Stomach (tissue), 9 donors: Measurements from ENCODE around the gene TET2. TPM values are rescaled to one million over a fixed set of nuclear protein-coding genes. Genes with fewer than 3 reads are reported as not detected.

Experiments
- DNase-seq, 2 donors: peaks; one replicate each; pipeline versions ENCODE4 v3.0.0 to v3.0.0-alpha.2; 2013 to 2019
- H3K27ac ChIP-seq, 5 donors: fragments of 200-600 bp in 4 of 5; sonication (generic) in 4 of 5; one replicate each; pipeline ENCODE4 v1.5.1; 2013 to 2019; ENCODE audit warnings: mild to moderate bottlenecking in 1 of 5, moderate library complexity in 1 of 5
- H3K27me3 ChIP-seq, 3 donors: fragments of 200-600 bp; sonication (generic); one replicate each; pipeline ENCODE4 v1.5.1; 2017 to 2019; ENCODE audit warnings: mixed run types in 1 of 3
- H3K36me3 ChIP-seq, 4 donors: fragments of 200-600 bp; sonication (generic); 1 replicate in 3 of 4; 2 replicates in 1 of 4; pipeline ENCODE4 v1.5.1; 2016 to 2019
- H3K4me1 ChIP-seq, 4 donors: fragments of 200-600 bp; sonication (generic); one replicate each; pipeline ENCODE4 v1.5.1; 2016 to 2019
- H3K4me3 ChIP-seq, 4 donors: fragments of 200-600 bp; sonication (generic) in 3 of 4; one replicate each; pipeline ENCODE4 v1.5.1; 2016 to 2019; ENCODE audit warnings: mild to moderate bottlenecking in 1 of 4
- H3K9me3 ChIP-seq, 4 donors: fragments of 200-600 bp; sonication (generic); one replicate each; pipeline ENCODE4 v1.5.1; 2016 to 2019
- EP300 ChIP-seq: sonication (generic); formaldehyde crosslinking; IDR thresholded peaks from one replicate; pipeline ENCODE4 v1.6.1; 2017; ENCODE audit warnings: antibody characterized with exemption
- POLR2A ChIP-seq, 4 donors: fragments of 450-650 bp; IDR thresholded peaks; one replicate each; pipeline ENCODE4 v1.6.1; 2016; ENCODE audit warnings: antibody characterized with exemption in 4 of 4, control low read depth in 2 of 4, mild to moderate bottlenecking in 1 of 4, moderate library complexity in 1 of 4
- POLR2AphosphoS5 ChIP-seq, 3 donors: sonication (generic); formaldehyde crosslinking; IDR thresholded peaks; one replicate each; pipeline ENCODE4 v1.6.1; 2016; ENCODE audit warnings: antibody characterized with exemption in 3 of 3
- WGBS, 5 donors: extraction: QIAGEN DNeasy Blood & Tissue Kit in 3 of 5; methylation state at CpG; one replicate each; pipeline versions ENCODE4 v1.1.5 to v1.1.7; 2013 to 2018; 5-methylcytosine and 5-hydroxymethylcytosine counted together
- intact Hi-C: fragments of 100-400 bp; cut with DNase I; formaldehyde crosslinking; loops from one replicate; pipeline ENCODE4 v1.15.1; 2023; ENCODE audit warnings: low total_unique reads
- polyA plus RNA-seq, 3 donors: library from polyadenylated mRNA; stranded (reverse); fragments of 200-250 nt; gene quantifications; one replicate each; pipeline ENCODE4 v1.2.3, GENCODE V29; 2013
- total RNA-seq, 5 donors: library from RNA; depleted of rRNA; stranded (reverse); fragments of >200 nt; gene quantifications; one replicate each; pipeline versions ENCODE4 v1.1.0 to v1.2.3, GENCODE V29; 2014 to 2016
- TF ChIP-seq, protein P1 (sequence below), 7 experiments: fragments of 450-650 bp in 4 of 7; fragments of 200-600 bp in 3 of 7; sonication (generic) in 3 of 7; IDR thresholded peaks; one replicate each; pipeline ENCODE4 v1.5.1; 2016 to 2019; ENCODE audit warnings: antibody characterized with exemption in 7 of 7, control low read depth in 2 of 7, mild to moderate bottlenecking in 1 of 7
- donor health status: healthy with polysubstance abuse.
- donor health status: Bipolar disorder and iron deficiency.
- donor health status: healthy.

Gene TET2
- total and polyA plus RNA-seq, 8 donors = 1.7 to 30.3 (median 21.7) TPM

DNA sequence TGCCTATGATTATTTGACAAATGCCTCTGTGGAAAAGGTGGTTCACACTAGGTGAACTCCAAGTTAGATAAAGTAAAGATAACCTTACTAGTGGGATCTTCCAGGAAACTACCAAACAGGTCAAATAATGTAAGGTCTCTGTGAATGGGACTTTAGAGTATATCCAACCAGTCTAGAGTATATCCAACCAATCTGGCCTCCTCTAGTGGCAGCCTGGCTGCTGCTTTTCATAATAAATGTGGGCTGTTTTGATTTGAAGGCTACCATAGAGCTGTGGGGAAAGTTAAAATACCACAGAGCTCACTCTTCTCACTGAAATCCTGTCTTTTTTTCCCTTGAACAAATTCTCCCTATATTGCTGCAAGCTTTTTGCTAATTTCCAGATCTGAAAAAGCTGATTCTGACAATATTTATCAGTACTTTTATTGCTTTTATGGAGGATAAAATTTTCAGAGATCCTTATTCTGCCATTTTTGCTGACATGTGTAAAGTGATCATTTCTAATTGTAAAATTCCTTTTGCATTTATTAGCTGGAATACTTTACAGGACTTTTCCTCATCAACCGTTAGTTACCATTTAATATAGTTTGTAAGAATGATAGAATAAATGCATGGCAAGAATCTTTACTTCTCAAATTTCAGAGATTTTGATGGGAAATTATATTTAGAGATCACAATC is 111.3 kb downstream of the TET2 start:
- WGBS, 5 donors = 95 to 99% (median 98%) methylated on average over 1 of the region's 1 CpG
- H3K27ac ChIP-seq = no peak overlapping the region
- intact Hi-C loops = no loop called here
- no peaks in the 10 kb centered on the region for H3K4me1 ChIP-seq
- peaks cover 0 to 58% (median 47%) of the 10 kb centered on the region in 4 donors for H3K36me3 ChIP-seq
- H3K9me3 ChIP-seq = peaks cover 0 to 19% (median 0%) of the 10 kb centered on the region in 4 donors
- no peak for DNase-seq
- no peaks in the 10 kb centered on the region for H3K27me3 ChIP-seq
- TF ChIP-seq POLR2A (IDR thresholded peaks at IDR 0.05) (no peak), EP300 (no peak)
- no peak overlapping the region for H3K4me3 ChIP-seq

DNA sequence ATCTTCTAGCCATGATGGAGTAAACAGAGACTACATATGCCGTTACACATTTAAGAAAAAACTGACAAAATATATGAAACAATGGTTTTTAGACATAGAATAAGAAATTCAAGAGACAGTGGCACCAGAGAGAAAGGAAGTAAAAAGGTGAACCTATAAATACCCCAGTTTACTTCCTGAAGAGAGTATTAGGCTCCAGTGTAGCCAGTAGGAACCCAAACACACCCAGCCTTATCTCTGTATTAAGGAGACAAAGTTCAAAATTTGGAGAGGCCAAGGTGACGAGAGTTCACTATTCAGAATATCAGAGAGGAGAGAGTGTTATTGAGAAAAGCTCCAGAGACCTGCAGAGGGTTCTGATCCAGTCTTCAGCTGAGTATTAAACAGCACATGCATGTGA is 119.0 kb downstream of the TET2 start:
- WGBS, 5 donors = 77 to 91% (median 87%) methylated on average over 2 of the region's 2 CpGs
- intact Hi-C loops = no loop called here

DNA sequence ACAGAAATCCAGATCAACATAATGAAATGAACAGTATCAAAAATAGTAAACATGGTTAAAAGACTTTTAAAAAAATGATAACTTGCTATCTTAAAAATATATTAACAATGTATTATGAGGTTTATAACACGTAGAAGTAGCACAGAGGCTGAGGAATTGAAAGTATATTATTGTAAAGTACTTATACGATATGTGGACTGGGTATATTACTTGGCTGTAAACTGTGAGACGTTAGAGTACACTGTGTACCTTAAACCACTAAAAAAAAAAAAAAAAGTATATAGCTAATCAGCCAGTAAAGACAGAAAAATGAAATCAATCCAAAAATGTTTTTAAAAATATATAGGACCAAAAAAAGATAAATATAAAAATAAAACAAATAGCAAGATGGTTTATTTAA is 120.6 kb downstream of the TET2 start:
- intact Hi-C loops = no loop called here
- DNase-seq = no peak
- WGBS, 5 donors = 93 to 98% (median 95%) methylated on average over 3 of the region's 3 CpGs
- Histone ChIP-seq H3K27me3 (no peaks in the 10 kb centered on the region), H3K4me1 (no peaks in the 10 kb centered on the region), H3K4me3 (no peak overlapping the region), H3K9me3 (no peaks in the 10 kb centered on the region), H3K36me3 (peaks cover 14 to 68% (median 49%) of the 10 kb centered on the region in 4 donors), H3K27ac (no peak overlapping the region)
- no peak for TF ChIP-seq EP300
- TF ChIP-seq, protein P1, sequence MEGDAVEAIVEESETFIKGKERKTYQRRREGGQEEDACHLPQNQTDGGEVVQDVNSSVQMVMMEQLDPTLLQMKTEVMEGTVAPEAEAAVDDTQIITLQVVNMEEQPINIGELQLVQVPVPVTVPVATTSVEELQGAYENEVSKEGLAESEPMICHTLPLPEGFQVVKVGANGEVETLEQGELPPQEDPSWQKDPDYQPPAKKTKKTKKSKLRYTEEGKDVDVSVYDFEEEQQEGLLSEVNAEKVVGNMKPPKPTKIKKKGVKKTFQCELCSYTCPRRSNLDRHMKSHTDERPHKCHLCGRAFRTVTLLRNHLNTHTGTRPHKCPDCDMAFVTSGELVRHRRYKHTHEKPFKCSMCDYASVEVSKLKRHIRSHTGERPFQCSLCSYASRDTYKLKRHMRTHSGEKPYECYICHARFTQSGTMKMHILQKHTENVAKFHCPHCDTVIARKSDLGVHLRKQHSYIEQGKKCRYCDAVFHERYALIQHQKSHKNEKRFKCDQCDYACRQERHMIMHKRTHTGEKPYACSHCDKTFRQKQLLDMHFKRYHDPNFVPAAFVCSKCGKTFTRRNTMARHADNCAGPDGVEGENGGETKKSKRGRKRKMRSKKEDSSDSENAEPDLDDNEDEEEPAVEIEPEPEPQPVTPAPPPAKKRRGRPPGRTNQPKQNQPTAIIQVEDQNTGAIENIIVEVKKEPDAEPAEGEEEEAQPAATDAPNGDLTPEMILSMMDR (IDR thresholded peaks at IDR 0.05) = no peak
- no peak for TF ChIP-seq POLR2AphosphoS5 (IDR thresholded peaks at IDR 0.05)
- no peak for TF ChIP-seq POLR2A (IDR thresholded peaks at IDR 0.05)

More for the DNA sequence above, 119.0 kb downstream of the TET2 start:
- Histone ChIP-seq H3K36me3 (peaks cover 11 to 68% (median 49%) of the 10 kb centered on the region in 4 donors), H3K27ac (no peak overlapping the region), H3K4me1 (no peaks in the 10 kb centered on the region), H3K4me3 (no peak overlapping the region), H3K27me3 (no peaks in the 10 kb centered on the region), H3K9me3 (no peaks in the 10 kb centered on the region)
- DNase-seq = no peak
- TF ChIP-seq POLR2A (IDR thresholded peaks at IDR 0.05) = no peak
- no peak for TF ChIP-seq POLR2AphosphoS5 (IDR thresholded peaks at IDR 0.05)
- TF ChIP-seq EP300 = no peak
- TF ChIP-seq, protein P1 (IDR thresholded peaks at IDR 0.05) = no peak

DNA sequence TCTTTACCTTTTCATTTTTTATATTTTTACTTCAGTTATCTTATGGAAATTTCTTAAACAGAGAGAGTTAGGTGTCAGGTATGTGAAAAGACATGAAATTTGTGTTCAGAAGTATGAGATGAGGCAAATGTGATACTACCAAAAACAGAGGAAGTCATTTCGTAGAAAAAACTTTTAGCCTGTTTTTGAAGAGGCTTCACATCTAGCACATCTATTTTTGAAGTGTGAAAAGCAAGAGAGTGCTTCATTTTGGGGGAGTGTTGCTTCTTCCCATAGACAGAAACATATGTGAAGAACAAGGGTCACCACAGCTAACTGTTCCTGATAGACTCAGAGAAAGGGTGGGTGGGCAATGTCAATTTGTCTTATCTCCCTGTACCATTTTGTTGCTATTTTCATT is 125.3 kb downstream of the TET2 start:
- Histone ChIP-seq H3K4me3 (no peak overlapping the region), H3K9me3 (no peaks in the 10 kb centered on the region), H3K36me3 (peaks cover 42 to 82% (median 78%) of the 10 kb centered on the region in 4 donors), H3K27ac (no peak overlapping the region), H3K4me1 (no peaks in the 10 kb centered on the region), H3K27me3 (no peaks in the 10 kb centered on the region)
- intact Hi-C loops = no loop called here
- no peak for TF ChIP-seq EP300
- no peak for TF ChIP-seq POLR2AphosphoS5 (IDR thresholded peaks at IDR 0.05)
- TF ChIP-seq, protein P1 (IDR thresholded peaks at IDR 0.05) = no peak
- no peak for TF ChIP-seq POLR2A (IDR thresholded peaks at IDR 0.05)
- WGBS, 5 donors = 81 to 93% (median 89%) methylated on average over 1 of the region's 1 CpG
- no peak for DNase-seq

DNA sequence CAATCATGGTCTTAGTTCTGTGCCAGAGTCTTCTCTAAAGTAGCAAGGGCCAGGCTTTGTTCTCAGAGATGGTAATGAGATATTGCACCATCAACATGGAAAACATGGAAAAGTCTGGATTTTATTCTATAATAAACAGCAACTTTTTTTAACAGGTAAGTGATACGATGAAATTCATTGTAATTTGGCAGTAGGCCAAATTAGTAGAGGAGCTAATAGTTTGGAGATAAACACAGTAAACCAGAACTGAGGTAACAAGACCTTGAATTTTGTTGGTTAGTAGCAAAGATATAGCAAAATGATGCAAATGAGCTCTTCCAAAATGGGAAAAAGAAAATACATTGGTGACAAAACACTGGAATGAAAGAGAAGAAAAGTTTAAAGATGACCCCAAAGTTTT is 126.6 kb downstream of the TET2 start:
- intact Hi-C loops = no loop called here
- H3K36me3 ChIP-seq = peaks cover 42 to 84% (median 78%) of the 10 kb centered on the region in 4 donors
- no peaks in the 10 kb centered on the region for H3K27me3 ChIP-seq
- TF ChIP-seq EP300 = no peak
- TF ChIP-seq, protein P1 (IDR thresholded peaks at IDR 0.05) = no peak
- TF ChIP-seq POLR2AphosphoS5 (IDR thresholded peaks at IDR 0.05) = no peak
- TF ChIP-seq POLR2A (IDR thresholded peaks at IDR 0.05) = no peak
- H3K27ac ChIP-seq = no peak overlapping the region
- peaks cover 0 to 2% (median 0%) of the 10 kb centered on the region in 4 donors for H3K4me1 ChIP-seq
- DNase-seq = no peak
- WGBS, 5 donors = 58 to 83% (median 76%) methylated on average over 1 of the region's 1 CpG
- no peak overlapping the region for H3K4me3 ChIP-seq
- no peaks in the 10 kb centered on the region for H3K9me3 ChIP-seq
